Measurements from ENCODE around the gene LRRC9. TPM values are rescaled to one million over a fixed set of nuclear protein-coding genes. Genes with fewer than 3 reads are reported as not detected.
"Not testable (repeated sequence)": the region's sequence is repeated elsewhere in the genome, so short reads cannot be mapped to it uniquely, and the experiment has no call there.

The LRRC9 gene
- total and polyA plus RNA-seq, 3 donors from 2014 or later, result 4.3 to 11.0 (median 10.1) TPM

GRCh38 chr14:60014402-60014801, 94.5 kb downstream of the LRRC9 start:
- intact Hi-C loops (cut with DNase I; ENCODE audit: low total_unique reads), result no loop called here
- Histone ChIP-seq H3K9me3 (no peaks in the 10 kb centered on the region), H3K4me1 (no peaks in the 10 kb centered on the region), H3K36me3 (ENCODE audit: low read depth, missing control alignments) (no peaks in the 10 kb centered on the region), H3K4me3 (no peak overlapping the region), H3K27me3 (no peaks in the 10 kb centered on the region), H3K27ac (no peak overlapping the region)
- no peak for TF ChIP-seq CTCF (IDR thresholded peaks at IDR 0.05)
- no peak for TF ChIP-seq POLR2A (IDR thresholded peaks at IDR 0.05)
- no peak for DNase-seq
- WGBS, 2 donors, result 71 to 78% methylated on average over 1 of the region's 1 CpG

DNA sequence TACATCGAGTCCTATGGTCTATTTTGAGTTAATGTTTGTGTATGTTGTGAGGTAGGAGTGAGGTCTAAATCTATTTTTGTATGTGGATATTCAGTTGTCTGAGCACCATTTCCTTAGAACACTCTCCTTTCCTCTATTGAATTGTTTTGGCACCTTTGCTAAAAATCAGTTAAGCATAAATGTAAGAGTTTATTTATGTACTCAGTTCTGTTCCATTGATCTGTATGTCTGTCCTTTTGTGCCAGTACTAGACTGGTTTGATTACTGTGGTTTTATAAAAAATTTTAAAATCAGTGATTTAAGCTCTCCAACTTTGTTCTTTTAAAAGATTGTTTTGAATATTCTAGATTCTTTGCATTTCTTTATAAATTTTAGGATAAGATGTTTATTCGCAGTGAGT, 101.7 kb downstream of the LRRC9 start:
- no peak for TF ChIP-seq POLR2A (IDR thresholded peaks at IDR 0.05)
- Histone ChIP-seq H3K9me3 (no peaks in the 10 kb centered on the region), H3K27ac (no peak overlapping the region), H3K36me3 (ENCODE audit: low read depth, missing control alignments) (no peaks in the 10 kb centered on the region), H3K27me3 (no peaks in the 10 kb centered on the region), H3K4me1 (no peaks in the 10 kb centered on the region), H3K4me3 (no peak overlapping the region)
- intact Hi-C loops (cut with DNase I; ENCODE audit: low total_unique reads), result no loop called here
- DNase-seq, result no peak
- 75 to 78% methylated on average over 2 of the region's 2 CpGs for WGBS, 2 donors

DNA sequence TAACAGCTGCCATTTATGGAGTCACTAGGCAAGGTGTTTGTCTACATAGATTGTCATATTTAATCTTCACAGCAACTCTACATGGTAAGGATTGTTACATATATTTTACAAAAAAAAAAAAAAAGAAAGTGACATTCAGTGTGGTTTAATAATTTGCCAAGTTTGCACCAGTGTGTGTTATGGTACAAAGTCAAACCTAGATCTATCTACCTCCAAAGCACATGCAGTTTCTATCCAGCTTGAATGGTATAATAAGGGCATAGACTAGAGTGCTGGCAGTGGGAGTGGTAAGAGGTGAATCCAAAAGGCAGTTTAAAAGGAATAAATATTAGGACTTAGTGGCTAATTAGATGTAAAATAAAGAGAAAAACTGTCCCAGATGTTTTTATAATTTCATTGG, 105.6 kb downstream of the LRRC9 start:
- no peaks in the 10 kb centered on the region for H3K4me1 ChIP-seq
- TF ChIP-seq CTCF (IDR thresholded peaks at IDR 0.05) (no peak), POLR2A (IDR thresholded peaks at IDR 0.05) (no peak)
- H3K36me3 ChIP-seq (ENCODE audit: low read depth, missing control alignments), result no peaks in the 10 kb centered on the region
- no peak overlapping the region for H3K4me3 ChIP-seq
- no peak for DNase-seq
- intact Hi-C loops (cut with DNase I; ENCODE audit: low total_unique reads), result no loop called here
- H3K27me3 ChIP-seq, result no peaks in the 10 kb centered on the region
- no peaks in the 10 kb centered on the region for H3K9me3 ChIP-seq
- no peak overlapping the region for H3K27ac ChIP-seq

DNA sequence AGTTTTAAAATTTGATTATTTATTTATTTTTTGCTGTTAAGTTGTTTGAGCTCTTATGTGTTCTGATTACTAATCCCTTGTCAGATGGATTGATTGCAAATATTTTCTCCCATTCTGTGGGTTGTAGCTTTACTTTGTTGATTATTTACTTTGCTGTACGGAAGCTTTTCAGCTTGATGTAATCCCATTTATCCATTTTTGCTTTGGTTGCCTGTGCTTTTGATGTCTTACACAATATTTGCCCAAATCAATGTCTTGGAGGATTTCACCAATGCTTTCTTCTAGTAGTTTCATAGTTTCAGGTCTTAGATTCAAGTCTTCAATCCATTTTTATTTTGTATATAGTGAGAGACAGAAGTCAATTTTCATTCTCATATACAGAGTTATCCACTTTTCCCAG, 115.2 kb downstream of the LRRC9 start:
- intact Hi-C loops (cut with DNase I; ENCODE audit: low total_unique reads), result no loop called here
- Histone ChIP-seq H3K4me3 (no peak overlapping the region), H3K27me3 (no peaks in the 10 kb centered on the region), H3K27ac (no peak overlapping the region), H3K4me1 (no peaks in the 10 kb centered on the region), H3K9me3 (no peaks in the 10 kb centered on the region), H3K36me3 (ENCODE audit: low read depth, missing control alignments) (no peaks in the 10 kb centered on the region)
- TF ChIP-seq POLR2A (IDR thresholded peaks at IDR 0.05) (no peak), CTCF (IDR thresholded peaks at IDR 0.05) (no peak)
- no peak for DNase-seq
- 92 to 95% methylated on average over 1 of the region's 1 CpG for WGBS, 2 donors

- DNase-seq; H3K27me3 ChIP-seq; H3K27ac ChIP-seq; H3K36me3 ChIP-seq (ENCODE audit: low read depth, missing control alignments); H3K9me3 ChIP-seq; H3K4me3 ChIP-seq; intact Hi-C loops (cut with DNase I; ENCODE audit: low total_unique reads); H3K4me1 ChIP-seq: not testable (repeated sequence)
- WGBS, 2 donors, result 76 to 86% methylated on average over 1 of the region's 1 CpG
These were observed 128.0 kb downstream of the LRRC9 start for GRCh38 chr14:60047976-60048375.

DNA sequence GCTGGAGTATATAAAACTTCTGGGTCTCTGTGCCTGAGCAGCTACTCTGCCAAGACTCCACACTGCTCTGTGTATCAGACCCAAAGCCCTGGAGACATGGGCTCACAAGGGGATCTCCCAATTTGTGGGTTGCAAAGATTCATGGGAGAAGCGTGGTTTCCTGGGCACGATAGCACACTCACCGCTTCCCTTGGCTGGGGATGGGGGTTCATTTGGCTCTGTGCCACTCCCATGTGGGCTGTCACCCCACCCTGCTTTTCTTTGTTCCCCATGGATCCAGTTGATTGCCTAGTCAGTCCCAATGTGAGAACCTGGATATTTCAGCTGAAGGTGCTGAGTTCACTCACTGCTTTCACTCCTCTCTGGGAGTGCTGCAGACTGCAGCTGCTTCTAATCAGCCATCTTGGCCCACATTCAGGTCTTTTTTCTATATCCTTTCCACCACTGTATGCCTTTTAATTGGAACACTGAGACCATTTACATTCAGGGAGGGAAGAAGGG, 131.8 kb downstream of the LRRC9 start:
- no peak for DNase-seq
- TF ChIP-seq CTCF (IDR thresholded peaks at IDR 0.05), result no peak
- no peak for TF ChIP-seq POLR2A (IDR thresholded peaks at IDR 0.05)
- Histone ChIP-seq H3K4me1 (no peaks in the 10 kb centered on the region), H3K27ac (no peak overlapping the region), H3K27me3 (no peaks in the 10 kb centered on the region), H3K36me3 (ENCODE audit: low read depth, missing control alignments) (no peaks in the 10 kb centered on the region), H3K4me3 (no peak overlapping the region), H3K9me3 (no peaks in the 10 kb centered on the region)
- WGBS, 2 donors, result 54 to 68% methylated on average over 3 of the region's 3 CpGs
- intact Hi-C loops (cut with DNase I; ENCODE audit: low total_unique reads), result no loop called here
